ENCODE data around the gene FMN1. TPM values are rescaled to one million over a fixed set of nuclear protein-coding genes. Genes with fewer than 3 reads are reported as not detected.

The FMN1 gene
- polyA plus RNA-seq, 2 of the 4 experiments (the other 2 are of a cell fraction): 0.53 to 2.2 TPM

DNA sequence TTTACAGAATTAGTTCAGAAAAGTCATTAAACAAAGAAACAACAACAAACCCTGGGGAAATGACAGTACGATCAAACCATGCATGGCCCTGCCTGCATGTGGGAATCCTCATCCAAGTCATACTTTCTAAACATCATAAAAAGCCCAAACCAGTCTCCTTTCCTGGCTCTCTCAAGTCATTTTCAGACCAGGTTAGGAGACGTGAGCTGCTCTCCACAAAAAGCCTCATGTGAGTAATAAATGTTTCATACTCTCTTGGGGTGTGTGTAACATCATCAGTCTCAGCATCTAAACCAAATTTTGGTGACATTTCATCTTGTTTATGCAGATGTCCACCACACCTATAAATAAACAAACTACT, 457.8 kb downstream of the FMN1 start:
- Histone ChIP-seq H3K4me2 (no peak overlapping the region), H3K9me3 (no peaks in the 10 kb centered on the region; the same call in 2 of the 3 replicates), H3K4me1 (no peaks in the 10 kb centered on the region), H3K27ac (no peak overlapping the region), H3K4me3 (no peak overlapping the region)
- TF ChIP-seq CBX2 (IDR thresholded peaks at IDR 0.05; ENCODE audit: borderline replicate concordance, low read depth) (no peak), GATA3 (IDR thresholded peaks at IDR 0.05; ENCODE audit: borderline replicate concordance) (no peak), FOSL2 (IDR thresholded peaks at IDR 0.05) (no peak), FOSL2 (CRISPR knock-in tag; IDR thresholded peaks at IDR 0.05) (no peak), ZC3H11A (IDR thresholded peaks at IDR 0.05) (no peak), MAFK (IDR thresholded peaks at IDR 0.05; ENCODE audit: partially characterized antibody) (no peak), PHF8 (IDR thresholded peaks at IDR 0.05; ENCODE audit: borderline replicate concordance, low read depth) (no peak), HOXB5 (CRISPR knock-in tag; IDR thresholded peaks at IDR 0.05) (no peak), ZNF302 (CRISPR knock-in tag; IDR thresholded peaks at IDR 0.05) (no peak), RAD21 (conservative IDR thresholded peaks at IDR 0.05 in 1 of 2, IDR thresholded peaks at IDR 0.05 in 1 of 2) (no peak), TP53 (CRISPR knock-in tag; IDR thresholded peaks at IDR 0.05) (no peak), SREBF2 (IDR thresholded peaks at IDR 0.05) (no peak), KDM5A (IDR thresholded peaks at IDR 0.05) (no peak), RCOR1 (IDR thresholded peaks at IDR 0.05; ENCODE audit: low read depth, low read length) (no peak), EHMT2 (IDR thresholded peaks at IDR 0.05; ENCODE audit: low read depth) (no peak), ESRRA (IDR thresholded peaks at IDR 0.05; ENCODE audit: borderline replicate concordance, low read length) (no peak)
- TF ChIP-seq, protein P1, sequence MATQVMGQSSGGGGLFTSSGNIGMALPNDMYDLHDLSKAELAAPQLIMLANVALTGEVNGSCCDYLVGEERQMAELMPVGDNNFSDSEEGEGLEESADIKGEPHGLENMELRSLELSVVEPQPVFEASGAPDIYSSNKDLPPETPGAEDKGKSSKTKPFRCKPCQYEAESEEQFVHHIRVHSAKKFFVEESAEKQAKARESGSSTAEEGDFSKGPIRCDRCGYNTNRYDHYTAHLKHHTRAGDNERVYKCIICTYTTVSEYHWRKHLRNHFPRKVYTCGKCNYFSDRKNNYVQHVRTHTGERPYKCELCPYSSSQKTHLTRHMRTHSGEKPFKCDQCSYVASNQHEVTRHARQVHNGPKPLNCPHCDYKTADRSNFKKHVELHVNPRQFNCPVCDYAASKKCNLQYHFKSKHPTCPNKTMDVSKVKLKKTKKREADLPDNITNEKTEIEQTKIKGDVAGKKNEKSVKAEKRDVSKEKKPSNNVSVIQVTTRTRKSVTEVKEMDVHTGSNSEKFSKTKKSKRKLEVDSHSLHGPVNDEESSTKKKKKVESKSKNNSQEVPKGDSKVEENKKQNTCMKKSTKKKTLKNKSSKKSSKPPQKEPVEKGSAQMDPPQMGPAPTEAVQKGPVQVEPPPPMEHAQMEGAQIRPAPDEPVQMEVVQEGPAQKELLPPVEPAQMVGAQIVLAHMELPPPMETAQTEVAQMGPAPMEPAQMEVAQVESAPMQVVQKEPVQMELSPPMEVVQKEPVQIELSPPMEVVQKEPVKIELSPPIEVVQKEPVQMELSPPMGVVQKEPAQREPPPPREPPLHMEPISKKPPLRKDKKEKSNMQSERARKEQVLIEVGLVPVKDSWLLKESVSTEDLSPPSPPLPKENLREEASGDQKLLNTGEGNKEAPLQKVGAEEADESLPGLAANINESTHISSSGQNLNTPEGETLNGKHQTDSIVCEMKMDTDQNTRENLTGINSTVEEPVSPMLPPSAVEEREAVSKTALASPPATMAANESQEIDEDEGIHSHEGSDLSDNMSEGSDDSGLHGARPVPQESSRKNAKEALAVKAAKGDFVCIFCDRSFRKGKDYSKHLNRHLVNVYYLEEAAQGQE (IDR thresholded peaks at IDR 0.05): no peak
- TF ChIP-seq, protein P2, sequence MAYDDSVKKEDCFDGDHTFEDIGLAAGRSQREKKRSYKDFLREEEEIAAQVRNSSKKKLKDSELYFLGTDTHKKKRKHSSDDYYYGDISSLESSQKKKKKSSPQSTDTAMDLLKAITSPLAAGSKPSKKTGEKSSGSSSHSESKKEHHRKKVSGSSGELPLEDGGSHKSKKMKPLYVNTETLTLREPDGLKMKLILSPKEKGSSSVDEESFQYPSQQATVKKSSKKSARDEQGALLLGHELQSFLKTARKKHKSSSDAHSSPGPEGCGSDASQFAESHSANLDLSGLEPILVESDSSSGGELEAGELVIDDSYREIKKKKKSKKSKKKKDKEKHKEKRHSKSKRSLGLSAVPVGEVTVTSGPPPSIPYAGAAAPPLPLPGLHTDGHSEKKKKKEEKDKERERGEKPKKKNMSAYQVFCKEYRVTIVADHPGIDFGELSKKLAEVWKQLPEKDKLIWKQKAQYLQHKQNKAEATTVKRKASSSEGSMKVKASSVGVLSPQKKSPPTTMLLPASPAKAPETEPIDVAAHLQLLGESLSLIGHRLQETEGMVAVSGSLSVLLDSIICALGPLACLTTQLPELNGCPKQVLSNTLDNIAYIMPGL (CRISPR knock-in tag; IDR thresholded peaks at IDR 0.05; ENCODE audit: borderline replicate concordance): no peak
- TF ChIP-seq, protein P3, sequence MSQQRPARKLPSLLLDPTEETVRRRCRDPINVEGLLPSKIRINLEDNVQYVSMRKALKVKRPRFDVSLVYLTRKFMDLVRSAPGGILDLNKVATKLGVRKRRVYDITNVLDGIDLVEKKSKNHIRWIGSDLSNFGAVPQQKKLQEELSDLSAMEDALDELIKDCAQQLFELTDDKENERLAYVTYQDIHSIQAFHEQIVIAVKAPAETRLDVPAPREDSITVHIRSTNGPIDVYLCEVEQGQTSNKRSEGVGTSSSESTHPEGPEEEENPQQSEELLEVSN (IDR thresholded peaks at IDR 0.05; ENCODE audit: borderline replicate concordance, low read depth): no peak
- ChIA-PET CTCF (interaction anchor here (0.7 to 2.2 kb wide), 5 partner anchors 14 to 258 kb away, joined by 3 to 14 read pairs (median 6); no protein-coding TSS in a partner anchor), POLR2A (no interaction called here)
- 84% methylated on average over 2 of the region's 2 CpGs for WGBS (ENCODE audit: missing lambda C conversion rate)
- ATAC-seq: no peak
- FAIRE-seq: peak; percentile 49
- DNase-seq (ENCODE audit: low read depth in 1 of 2, low spot score in 1 of 2): no peak

DNA sequence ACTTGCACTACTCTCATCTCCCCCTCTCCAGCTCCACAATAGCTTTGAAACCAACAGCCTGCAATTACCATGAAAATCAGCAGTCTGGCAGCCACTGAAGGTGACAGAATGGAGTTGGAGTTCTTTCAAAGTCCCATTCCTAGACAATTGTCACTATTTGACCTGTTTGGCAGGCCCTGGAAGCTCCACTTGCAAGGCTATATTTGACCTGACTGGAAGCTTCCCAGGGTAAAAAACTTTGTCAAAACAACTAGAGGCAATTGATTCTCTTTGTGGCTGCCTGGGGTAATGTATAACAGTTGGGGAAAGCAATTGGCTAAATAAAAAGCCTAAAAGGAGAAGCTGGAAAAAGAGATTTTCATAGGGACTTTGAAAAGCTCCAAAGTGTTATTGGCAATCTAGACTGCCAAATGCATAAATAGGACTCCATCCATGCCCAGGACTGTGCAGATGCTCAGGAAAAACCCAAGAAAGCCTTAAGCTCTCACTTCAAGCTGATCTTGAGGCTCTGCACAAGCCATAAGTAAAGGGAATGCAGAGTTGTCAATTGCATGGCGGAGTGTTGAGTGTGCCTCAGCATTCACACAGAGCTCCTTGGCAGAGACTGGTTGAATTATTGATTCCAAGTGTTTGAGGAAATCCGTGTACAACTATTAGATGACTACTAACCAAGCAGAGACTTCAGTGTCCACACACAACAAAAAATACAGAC, 458.4 kb downstream of the FMN1 start:
- FAIRE-seq (no peak), DNase-seq (ENCODE audit: low read depth in 1 of 2, low spot score in 1 of 2) (no peak), ATAC-seq (no peak)
- Histone ChIP-seq H3K4me1 (no peaks in the 10 kb centered on the region), H3K27ac (no peak overlapping the region), H3K9me3 (no peaks in the 10 kb centered on the region; the same call in 2 of the 3 replicates), H3K4me3 (no peak overlapping the region), H3K4me2 (no peak overlapping the region)
- ChIA-PET POLR2A (no interaction called here), CTCF (interaction anchor here (0.5 to 2.2 kb wide), 8 partner anchors 13 to 261 kb away, joined by 3 to 14 read pairs (median 3); no protein-coding TSS in a partner anchor)
- WGBS (ENCODE audit: missing lambda C conversion rate): 87% methylated on average over 2 of the region's 2 CpGs
- TF ChIP-seq CEBPB (IDR thresholded peaks at IDR 0.05) (no peak), HOXB13 (CRISPR knock-in tag; IDR thresholded peaks at IDR 0.05; ENCODE audit: low read depth) (no peak), RNF2 (IDR thresholded peaks at IDR 0.05; ENCODE audit: borderline replicate concordance, low read depth) (no peak), RARB (CRISPR knock-in tag; IDR thresholded peaks at IDR 0.05) (no peak), EHMT2 (IDR thresholded peaks at IDR 0.05; ENCODE audit: low read depth) (no peak), POLR2A (IDR thresholded peaks at IDR 0.05; ENCODE audit: low read length) (no peak), RAD21 (conservative IDR thresholded peaks at IDR 0.05 in 1 of 2, IDR thresholded peaks at IDR 0.05 in 1 of 2) (no peak), ZSCAN20 (CRISPR knock-in tag; IDR thresholded peaks at IDR 0.05) (no peak), NPAS2 (CRISPR knock-in tag; IDR thresholded peaks at IDR 0.05; ENCODE audit: borderline replicate concordance) (no peak), NFE2L2 (conservative IDR thresholded peaks at IDR 0.05; ENCODE audit: low read length) (no peak), POLR2AphosphoS2 (conservative IDR thresholded peaks at IDR 0.05; ENCODE audit: low read length) (no peak), ESRRA (IDR thresholded peaks at IDR 0.05; ENCODE audit: borderline replicate concordance, low read length) (no peak)
- TF ChIP-seq, protein P4, sequence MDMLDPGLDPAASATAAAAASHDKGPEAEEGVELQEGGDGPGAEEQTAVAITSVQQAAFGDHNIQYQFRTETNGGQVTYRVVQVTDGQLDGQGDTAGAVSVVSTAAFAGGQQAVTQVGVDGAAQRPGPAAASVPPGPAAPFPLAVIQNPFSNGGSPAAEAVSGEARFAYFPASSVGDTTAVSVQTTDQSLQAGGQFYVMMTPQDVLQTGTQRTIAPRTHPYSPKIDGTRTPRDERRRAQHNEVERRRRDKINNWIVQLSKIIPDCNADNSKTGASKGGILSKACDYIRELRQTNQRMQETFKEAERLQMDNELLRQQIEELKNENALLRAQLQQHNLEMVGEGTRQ (IDR thresholded peaks at IDR 0.05): no peak
- TF ChIP-seq, protein P5, sequence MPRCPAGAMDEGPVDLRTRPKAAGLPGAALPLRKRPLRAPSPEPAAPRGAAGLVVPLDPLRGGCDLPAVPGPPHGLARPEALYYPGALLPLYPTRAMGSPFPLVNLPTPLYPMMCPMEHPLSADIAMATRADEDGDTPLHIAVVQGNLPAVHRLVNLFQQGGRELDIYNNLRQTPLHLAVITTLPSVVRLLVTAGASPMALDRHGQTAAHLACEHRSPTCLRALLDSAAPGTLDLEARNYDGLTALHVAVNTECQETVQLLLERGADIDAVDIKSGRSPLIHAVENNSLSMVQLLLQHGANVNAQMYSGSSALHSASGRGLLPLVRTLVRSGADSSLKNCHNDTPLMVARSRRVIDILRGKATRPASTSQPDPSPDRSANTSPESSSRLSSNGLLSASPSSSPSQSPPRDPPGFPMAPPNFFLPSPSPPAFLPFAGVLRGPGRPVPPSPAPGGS (IDR thresholded peaks at IDR 0.05): no peak

Data from A549 (cell line).